Stomach smooth muscle (tissue), 2 donors: ENCODE results near the gene NR2C1.

Experiments
- H3K27ac ChIP-seq: one replicate; pipeline ENCODE4 v1.7.0; 2013; ENCODE audit warnings: mild to moderate bottlenecking, low read length, inconsistent platforms
- H3K27me3 ChIP-seq, 2 donors: one replicate each; pipeline ENCODE4 v1.7.0; 2013; ENCODE audit warnings: low read length in 2 of 2; ENCODE audit not compliant: insufficient read depth in 2 of 2, control insufficient read depth in 1 of 2
- H3K36me3 ChIP-seq, 2 donors: one replicate each; pipeline ENCODE4 v1.7.0; 2013; ENCODE audit warnings: low read length in 2 of 2; ENCODE audit not compliant: control insufficient read depth in 2 of 2, insufficient read depth in 2 of 2
- H3K4me1 ChIP-seq: one replicate; pipeline ENCODE4 v1.7.0; 2013; ENCODE audit warnings: low read length; ENCODE audit not compliant: control insufficient read depth, insufficient read depth
- H3K4me3 ChIP-seq, 2 donors: one replicate each; pipeline ENCODE4 v1.7.0; 2013; ENCODE audit warnings: low read length in 2 of 2
- H3K9ac ChIP-seq, 2 donors: one replicate each; pipeline ENCODE4 v1.7.0; 2013; ENCODE audit warnings: low read length in 2 of 2, mild to moderate bottlenecking in 1 of 2
- H3K9me3 ChIP-seq, 2 donors: one replicate each; pipeline ENCODE4 v1.7.0; 2013; ENCODE audit warnings: low read length in 2 of 2; ENCODE audit not compliant: control insufficient read depth in 2 of 2
- donor health status: healthy.
- donor health status: Pancreatic carcinoma.

Gene NR2C1

GRCh38 chr12:95085612-95086011 is 12.2 kb upstream of the NR2C1 start:
- no peak overlapping the region for H3K9ac ChIP-seq
- no peak overlapping the region for H3K27ac ChIP-seq
- no peaks in the 10 kb centered on the region for H3K9me3 ChIP-seq

GRCh38 chr12:95083938-95084337 is 10.5 kb upstream of the NR2C1 start:
- Histone ChIP-seq H3K4me1 (no peaks in the 10 kb centered on the region), H3K9me3 (no peaks in the 10 kb centered on the region), H3K9ac (peak overlapping the region in 1 of 2 donors; percentile 18), H3K27me3 (no peaks in the 10 kb centered on the region), H3K4me3 (no peak overlapping the region), H3K27ac (no peak overlapping the region), H3K36me3 (peaks cover 0 to under 1% of the 10 kb centered on the region in 2 donors)

More at GRCh38 chr12:95085612-95086011, 12.2 kb upstream of the NR2C1 start:
- Histone ChIP-seq H3K36me3 (peaks cover 3 to 13% of the 10 kb centered on the region in 2 donors), H3K27me3 (no peaks in the 10 kb centered on the region), H3K4me3 (no peak overlapping the region), H3K4me1 (no peaks in the 10 kb centered on the region)

- no peak overlapping the region for H3K9ac ChIP-seq
- no peaks in the 10 kb centered on the region for H3K36me3 ChIP-seq
- no peaks in the 10 kb centered on the region for H3K27me3 ChIP-seq
- no peaks in the 10 kb centered on the region for H3K9me3 ChIP-seq
- H3K27ac ChIP-seq: no peak overlapping the region
- H3K4me1 ChIP-seq: no peaks in the 10 kb centered on the region
- no peak overlapping the region for H3K4me3 ChIP-seq
Observed at GRCh38 chr12:95083471-95083870, 10.1 kb upstream of the NR2C1 start.

- peaks cover 3% of the 10 kb centered on the region for H3K4me1 ChIP-seq
- no peaks in the 10 kb centered on the region for H3K36me3 ChIP-seq
- no peak overlapping the region for H3K4me3 ChIP-seq
- H3K27ac ChIP-seq: no peak overlapping the region
- H3K9ac ChIP-seq: no peak overlapping the region
- no peaks in the 10 kb centered on the region for H3K9me3 ChIP-seq
- H3K27me3 ChIP-seq: no peaks in the 10 kb centered on the region
Observed at GRCh38 chr12:95077341-95077740, 3.9 kb upstream of the NR2C1 start.

GRCh38 chr12:95074766-95075165 is 1.3 kb upstream of the NR2C1 start:
- Histone ChIP-seq H3K27ac (no peak overlapping the region), H3K4me1 (peaks cover 3% of the 10 kb centered on the region), H3K9me3 (no peaks in the 10 kb centered on the region), H3K36me3 (no peaks in the 10 kb centered on the region), H3K4me3 (no peak overlapping the region), H3K9ac (no peak overlapping the region), H3K27me3 (no peaks in the 10 kb centered on the region)

GRCh38 chr12:95073698-95074520 is 491 bp upstream of the NR2C1 start:
- H3K27ac ChIP-seq: peak overlapping the region; percentile 66
- H3K9ac ChIP-seq: peak overlapping the region in 1 of 2 donors; percentile 82
- H3K36me3 ChIP-seq: no peaks in the 10 kb centered on the region

GRCh38 chr12:95070378-95070777 is 3.0 kb downstream of the NR2C1 start:
- Histone ChIP-seq H3K36me3 (peaks cover 0 to 5% of the 10 kb centered on the region in 2 donors), H3K27me3 (no peaks in the 10 kb centered on the region), H3K4me3 (no peak overlapping the region), H3K9me3 (no peaks in the 10 kb centered on the region), H3K9ac (no peak overlapping the region), H3K4me1 (peaks cover 3% of the 10 kb centered on the region), H3K27ac (no peak overlapping the region)

More at GRCh38 chr12:95073698-95074520, 491 bp upstream of the NR2C1 start:
- H3K9me3 ChIP-seq: no peaks in the 10 kb centered on the region
- H3K27me3 ChIP-seq: no peaks in the 10 kb centered on the region
- H3K4me1 ChIP-seq: peaks cover 3% of the 10 kb centered on the region
- peak overlapping the region; percentile 72 to 88 for H3K4me3 ChIP-seq

- H3K36me3 ChIP-seq: peaks cover 6 to 19% of the 10 kb centered on the region in 2 donors
- H3K4me1 ChIP-seq: no peaks in the 10 kb centered on the region
- H3K27ac ChIP-seq: no peak overlapping the region
Observed at GRCh38 chr12:95066091-95066855, 7.1 kb downstream of the NR2C1 start.

GRCh38 chr12:95060951-95061350 is 12.5 kb downstream of the NR2C1 start:
- Histone ChIP-seq H3K27me3 (no peaks in the 10 kb centered on the region), H3K36me3 (peaks cover 29 to 32% of the 10 kb centered on the region in 2 donors), H3K27ac (no peak overlapping the region), H3K9me3 (no peaks in the 10 kb centered on the region), H3K9ac (no peak overlapping the region), H3K4me3 (no peak overlapping the region), H3K4me1 (no peaks in the 10 kb centered on the region)

More at GRCh38 chr12:95066091-95066855, 7.1 kb downstream of the NR2C1 start:
- H3K9ac ChIP-seq: no peak overlapping the region
- no peak overlapping the region for H3K4me3 ChIP-seq
- no peaks in the 10 kb centered on the region for H3K27me3 ChIP-seq
- no peaks in the 10 kb centered on the region for H3K9me3 ChIP-seq

- H3K9ac ChIP-seq: no peak overlapping the region
- no peaks in the 10 kb centered on the region for H3K9me3 ChIP-seq
- no peaks in the 10 kb centered on the region for H3K4me1 ChIP-seq
- no peaks in the 10 kb centered on the region for H3K27me3 ChIP-seq
- no peak overlapping the region for H3K27ac ChIP-seq
- peaks cover 34 to 38% of the 10 kb centered on the region in 2 donors for H3K36me3 ChIP-seq
- H3K4me3 ChIP-seq: no peak overlapping the region
Observed at GRCh38 chr12:95059984-95060383, 13.4 kb downstream of the NR2C1 start.
